ENCODE results near the gene VAMP4. TPM values are rescaled to one million over a fixed set of nuclear protein-coding genes. Genes with fewer than 3 reads are reported as not detected.

The VAMP4 gene, protein sequence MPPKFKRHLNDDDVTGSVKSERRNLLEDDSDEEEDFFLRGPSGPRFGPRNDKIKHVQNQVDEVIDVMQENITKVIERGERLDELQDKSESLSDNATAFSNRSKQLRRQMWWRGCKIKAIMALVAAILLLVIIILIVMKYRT
- total RNA-seq, result 4.9 and 6.8 TPM in 2 replicates

DNA sequence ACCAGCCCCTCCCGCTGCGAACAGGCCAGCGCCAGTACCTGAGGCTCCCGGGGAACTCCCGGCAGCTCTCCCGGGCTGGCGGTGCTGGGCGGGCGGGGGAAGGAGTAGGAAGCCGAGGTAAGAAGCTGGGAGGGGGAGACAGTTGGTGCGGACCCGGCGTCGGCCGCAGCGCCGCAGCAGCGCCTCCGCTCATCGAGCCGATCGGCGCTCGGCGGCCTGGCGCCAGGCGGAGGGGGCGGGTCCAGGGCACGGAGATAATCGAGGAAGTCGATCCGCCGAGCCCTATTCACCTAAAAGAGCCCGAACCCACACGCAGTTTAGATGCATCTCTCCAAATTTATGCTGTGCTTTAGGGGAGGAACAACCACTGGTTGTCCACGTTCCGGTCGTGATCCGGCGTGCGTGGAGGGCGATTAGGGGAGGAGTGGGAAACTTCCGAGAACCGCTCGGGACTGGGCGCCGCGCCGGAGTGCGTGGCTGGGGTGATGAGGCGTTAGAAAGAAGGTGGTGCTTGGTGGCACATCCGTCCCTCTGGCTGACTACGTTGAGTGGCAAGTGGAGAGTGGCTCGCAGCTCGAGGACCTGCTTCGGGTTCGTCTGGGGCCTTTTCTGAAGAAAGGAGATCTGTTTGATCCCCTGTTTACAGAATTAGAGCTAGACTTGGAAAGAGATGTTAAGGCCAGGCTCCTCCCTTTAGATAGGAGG lies at the start of gene VAMP4:
Gene VAMP4 (minus strand): TSS at position 194 of the 705 bp plus-strand sequence. CDS start 3,651 bp downstream, outside the sequence.

DNA sequence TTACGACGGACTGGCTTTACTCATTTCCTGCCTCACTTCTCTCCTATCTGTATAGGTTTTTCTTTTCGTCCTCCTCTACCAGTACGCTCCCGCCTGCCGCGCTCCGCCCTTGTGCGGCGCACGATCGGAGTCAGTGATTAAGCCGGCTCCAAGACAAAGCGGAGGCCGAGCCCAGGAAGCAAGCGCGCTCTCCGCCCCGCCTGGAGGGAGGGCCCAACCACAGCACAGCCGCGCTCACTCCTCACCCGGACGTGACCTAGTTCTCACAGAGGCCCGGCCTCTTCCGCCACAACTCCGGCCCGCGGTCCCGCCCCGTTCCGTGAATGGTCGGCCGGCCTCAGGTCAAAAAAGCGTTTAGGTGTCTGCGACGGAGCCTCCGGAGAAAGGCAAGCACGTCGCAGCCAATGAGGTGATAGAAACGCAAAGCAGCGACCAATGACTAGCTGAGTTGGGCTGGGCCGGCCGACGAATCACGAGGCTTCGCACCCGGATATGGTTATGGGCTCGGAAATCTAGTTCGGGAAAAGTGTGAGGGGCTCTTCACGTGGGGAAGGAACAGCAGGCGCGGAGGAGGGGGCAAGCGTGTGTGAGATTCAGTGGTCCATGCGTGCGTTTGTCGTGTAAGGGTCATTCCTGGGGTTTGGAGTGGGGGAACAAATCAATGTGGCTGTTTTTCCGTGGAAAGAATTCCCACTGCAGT lies 39.5 kb upstream of the VAMP4 start, which contains the start of gene METTL13:
Gene METTL13 (plus strand): TSS at position 485 of the 700 bp plus-strand sequence. CDS start 308 bp downstream, outside the sequence.

DNA sequence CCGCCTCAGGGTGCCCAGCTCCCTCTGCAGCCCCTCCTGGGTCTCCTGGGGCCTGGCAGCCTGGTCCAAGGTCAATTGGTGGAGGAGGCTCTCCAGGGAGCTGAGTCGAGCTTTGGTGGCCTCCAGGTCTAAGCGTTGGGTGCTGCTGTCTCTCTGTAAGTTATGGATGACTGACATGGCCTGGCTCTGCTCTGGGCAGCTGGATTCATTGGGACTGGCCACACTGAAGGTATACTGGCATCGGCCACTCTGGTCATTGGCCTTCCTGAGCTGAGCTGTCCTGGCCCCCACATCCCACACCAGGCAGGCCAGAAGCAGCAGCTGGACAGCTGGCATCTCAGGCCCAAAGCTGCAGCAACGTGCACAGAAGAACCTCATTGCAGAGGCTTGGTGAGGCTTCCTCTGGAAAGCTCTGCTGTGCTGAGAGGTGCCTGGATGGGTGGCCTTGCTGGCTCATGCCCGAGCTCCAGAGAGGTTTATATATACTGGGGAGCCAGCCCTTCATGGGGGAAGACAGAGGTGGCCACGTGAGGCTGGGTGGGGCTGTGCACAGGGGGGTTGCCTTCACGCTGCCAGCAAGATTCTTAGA lies 89.5 kb downstream of the VAMP4 start, which contains the start of gene MYOC:
Gene MYOC (minus strand): TSS at position 455 of the 589 bp plus-strand sequence. CDS start 77 bp downstream, at position 378.

Other genes with a start within 250 kb of the VAMP4 start
- gene MYOCOS, start 119.8 kb downstream of the VAMP4 start, total RNA-seq, result not detected in 2 replicates
- gene MYOC, start 89.4 kb downstream of the VAMP4 start, total RNA-seq, result not detected in 2 replicates
- gene METTL13, start 39.6 kb upstream of the VAMP4 start, total RNA-seq, result 22.1 and 31.6 TPM in 2 replicates
- 0.76 and 0.97 TPM in 2 replicates for gene DNM3, start 99.4 kb upstream of the VAMP4 start, total RNA-seq